ENCODE measurements around the gene RRP8. TPM values are rescaled to one million over a fixed set of nuclear protein-coding genes. Genes with fewer than 3 reads are reported as not detected.

Gene RRP8
- polyA plus RNA-seq: 10 to 100 TPM; 15.9 to 28.4 (median 21.2) TPM
- long read RNA-seq, donor 1, full-length matches to known transcripts: 10 of 23 reads
- long read RNA-seq, donor 1, partial matches to known transcripts: 13 of 23 reads
- long read RNA-seq, donor 1, other reads (novel, unspliced or antisense): 0 of 23 reads
- long read RNA-seq, donor 2, full-length matches to known transcripts: 3 of 3 reads
- long read RNA-seq, donor 2, partial matches to known transcripts: 0 of 3 reads
- long read RNA-seq, donor 2, other reads (novel, unspliced or antisense): 0 of 3 reads
- long read RNA-seq, donor 3, full-length matches to known transcripts: 2 of 138 reads
- long read RNA-seq, donor 3, partial matches to known transcripts: 121 of 138 reads
- long read RNA-seq, donor 3, other reads (novel, unspliced or antisense): 15 of 138 reads
- long read RNA-seq, donor 4: 0 reads
- long read RNA-seq, donor 5: 0 reads
- long read RNA-seq, donor 6, full-length matches to known transcripts: 4 of 4 reads
- long read RNA-seq, donor 6, partial matches to known transcripts: 0 of 4 reads
- long read RNA-seq, donor 6, other reads (novel, unspliced or antisense): 0 of 4 reads
- long read RNA-seq, donor 7: 0 reads
- long read RNA-seq, donor 8, full-length matches to known transcripts: 1 of 1 reads
- long read RNA-seq, donor 8, partial matches to known transcripts: 0 of 1 reads
- long read RNA-seq, donor 8, other reads (novel, unspliced or antisense): 0 of 1 reads
- long read RNA-seq, donor 9: 0 reads
- long read RNA-seq, donor 10, full-length matches to known transcripts: 6 of 6 reads
- long read RNA-seq, donor 10, partial matches to known transcripts: 0 of 6 reads
- long read RNA-seq, donor 10, other reads (novel, unspliced or antisense): 0 of 6 reads

GRCh38 chr11:6603287-6604080, at the start of gene RRP8, which contains the start of gene ILK:
Gene RRP8 (minus strand): TSS chr11:6603616. CDS start chr11:6603502, 114 bp downstream.
Gene ILK (plus strand): TSS chr11:6603774. CDS start chr11:6604272, 498 bp downstream.
- H3K27ac ChIP-seq (ENCODE audit: low read depth in 1 of 3, low read length in 2 of 3): peak within 1 kb of the TSS; percentile 79 to 92 (median 88)
- H3K9me3 ChIP-seq (ENCODE audit: control insufficient read depth in 2 of 2, insufficient read depth in 1 of 2, low read depth in 1 of 2, low read length in 1 of 2): no peaks in the 10 kb centered on the region
- peaks cover 12 to 35% (median 13%) of the 10 kb centered on the region in 3 donors for H3K36me3 ChIP-seq (ENCODE audit: control insufficient read depth in 3 of 3, insufficient read depth in 2 of 3, low read depth in 1 of 3, low read length in 3 of 3)
- H3K4me3 ChIP-seq (ENCODE audit: low read depth in 1 of 3, low read length in 3 of 3): peak within 1 kb of the TSS; percentile 71 to 80 (median 75)
- H3K27me3 ChIP-seq (ENCODE audit: control insufficient read depth in 3 of 3, insufficient read depth in 3 of 3, low read length in 3 of 3): no peaks in the 10 kb centered on the region
- FAIRE-seq: no peak
- DNase-seq: peak; percentile 94 to 97
- 0 to 1% (median 1%) methylated on average over 64 to 72 of the region's 72 CpGs for WGBS, 3 donors
- H3K4me1 ChIP-seq (ENCODE audit: control insufficient read depth in 3 of 3, insufficient read depth in 2 of 3, low read depth in 1 of 3, low read length in 2 of 3): peaks cover 13 to 66% (median 20%) of the 10 kb centered on the region in 3 donors

GRCh38 chr11:6653097-6653496, 49.7 kb upstream of the RRP8 start:
- Histone ChIP-seq H3K27me3 (ENCODE audit: control insufficient read depth in 3 of 3, insufficient read depth in 3 of 3, low read length in 3 of 3) (peaks cover 0 to 55% (median 0%) of the 10 kb centered on the region in 3 donors), H3K4me1 (ENCODE audit: control insufficient read depth in 3 of 3, insufficient read depth in 2 of 3, low read depth in 1 of 3, low read length in 2 of 3) (peaks cover 0 to 6% (median 3%) of the 10 kb centered on the region in 3 donors), H3K4me3 (ENCODE audit: low read depth in 1 of 3, low read length in 3 of 3) (no peak overlapping the region), H3K27ac (ENCODE audit: low read depth in 1 of 3, low read length in 2 of 3) (no peak overlapping the region), H3K9me3 (ENCODE audit: control insufficient read depth in 2 of 2, insufficient read depth in 1 of 2, low read depth in 1 of 2, low read length in 1 of 2) (no peaks in the 10 kb centered on the region), H3K36me3 (ENCODE audit: control insufficient read depth in 3 of 3, insufficient read depth in 2 of 3, low read depth in 1 of 3, low read length in 3 of 3) (peaks cover 0 to 3% (median 0%) of the 10 kb centered on the region in 3 donors)
- FAIRE-seq (no peak), DNase-seq (no peak)
- 89 to 96% (median 91%) methylated on average over 1 of the region's 1 CpG for WGBS, 3 donors

- DNase-seq (no peak), FAIRE-seq (no peak)
- Histone ChIP-seq H3K4me3 (ENCODE audit: low read depth in 1 of 3, low read length in 3 of 3) (no peak overlapping the region), H3K27ac (ENCODE audit: low read depth in 1 of 3, low read length in 2 of 3) (no peak overlapping the region), H3K27me3 (ENCODE audit: control insufficient read depth in 3 of 3, insufficient read depth in 3 of 3, low read length in 3 of 3) (peaks cover 0 to 53% (median 0%) of the 10 kb centered on the region in 3 donors), H3K9me3 (ENCODE audit: control insufficient read depth in 2 of 2, insufficient read depth in 1 of 2, low read depth in 1 of 2, low read length in 1 of 2) (no peaks in the 10 kb centered on the region), H3K4me1 (ENCODE audit: control insufficient read depth in 3 of 3, insufficient read depth in 2 of 3, low read depth in 1 of 3, low read length in 2 of 3) (peaks cover 0 to 13% (median 4%) of the 10 kb centered on the region in 3 donors), H3K36me3 (ENCODE audit: control insufficient read depth in 3 of 3, insufficient read depth in 2 of 3, low read depth in 1 of 3, low read length in 3 of 3) (peaks cover 0 to 3% (median 0%) of the 10 kb centered on the region in 3 donors)
- WGBS, 3 donors: 66 to 73% (median 70%) methylated on average over 3 of the region's 3 CpGs
Measured at GRCh38 chr11:6652182-6652581, 48.8 kb upstream of the RRP8 start.

- Histone ChIP-seq H3K27me3 (ENCODE audit: control insufficient read depth in 3 of 3, insufficient read depth in 3 of 3, low read length in 3 of 3) (peaks cover 0 to 41% (median 0%) of the 10 kb centered on the region in 3 donors), H3K9me3 (ENCODE audit: control insufficient read depth in 2 of 2, insufficient read depth in 1 of 2, low read depth in 1 of 2, low read length in 1 of 2) (no peaks in the 10 kb centered on the region), H3K27ac (ENCODE audit: low read depth in 1 of 3, low read length in 2 of 3) (no peak overlapping the region), H3K4me3 (ENCODE audit: low read depth in 1 of 3, low read length in 3 of 3) (no peak overlapping the region), H3K36me3 (ENCODE audit: control insufficient read depth in 3 of 3, insufficient read depth in 2 of 3, low read depth in 1 of 3, low read length in 3 of 3) (peaks cover 0 to 3% (median 0%) of the 10 kb centered on the region in 3 donors), H3K4me1 (ENCODE audit: control insufficient read depth in 3 of 3, insufficient read depth in 2 of 3, low read depth in 1 of 3, low read length in 2 of 3) (peaks cover 0 to 20% (median 6%) of the 10 kb centered on the region in 3 donors)
- no peak for FAIRE-seq
- DNase-seq: no peak
- WGBS, 3 donors: 35 to 60% (median 49%) methylated on average over 6 of the region's 6 CpGs
Measured at GRCh38 chr11:6650980-6651379, 47.6 kb upstream of the RRP8 start.

- Histone ChIP-seq H3K36me3 (ENCODE audit: control insufficient read depth in 3 of 3, insufficient read depth in 2 of 3, low read depth in 1 of 3, low read length in 3 of 3) (peaks cover 0 to 3% (median 0%) of the 10 kb centered on the region in 3 donors), H3K9me3 (ENCODE audit: control insufficient read depth in 2 of 2, insufficient read depth in 1 of 2, low read depth in 1 of 2, low read length in 1 of 2) (no peaks in the 10 kb centered on the region), H3K4me3 (ENCODE audit: low read depth in 1 of 3, low read length in 3 of 3) (no peak overlapping the region), H3K27me3 (ENCODE audit: control insufficient read depth in 3 of 3, insufficient read depth in 3 of 3, low read length in 3 of 3) (peaks cover 0 to 37% (median 0%) of the 10 kb centered on the region in 3 donors), H3K27ac (ENCODE audit: low read depth in 1 of 3, low read length in 2 of 3) (no peak overlapping the region), H3K4me1 (ENCODE audit: control insufficient read depth in 3 of 3, insufficient read depth in 2 of 3, low read depth in 1 of 3, low read length in 2 of 3) (peaks cover 0 to 20% (median 6%) of the 10 kb centered on the region in 3 donors)
- FAIRE-seq: no peak
- no peak for DNase-seq
Measured at GRCh38 chr11:6650104-6650503, 46.7 kb upstream of the RRP8 start.

- WGBS, 3 donors: 58 to 74% (median 63%) methylated on average over 1 of the region's 1 CpG
- Histone ChIP-seq H3K4me3 (ENCODE audit: low read depth in 1 of 3, low read length in 3 of 3) (no peak overlapping the region), H3K4me1 (ENCODE audit: control insufficient read depth in 3 of 3, insufficient read depth in 2 of 3, low read depth in 1 of 3, low read length in 2 of 3) (peaks cover 0 to 18% (median 6%) of the 10 kb centered on the region in 3 donors), H3K36me3 (ENCODE audit: control insufficient read depth in 3 of 3, insufficient read depth in 2 of 3, low read depth in 1 of 3, low read length in 3 of 3) (peaks cover 0 to 3% (median 0%) of the 10 kb centered on the region in 3 donors), H3K27me3 (ENCODE audit: control insufficient read depth in 3 of 3, insufficient read depth in 3 of 3, low read length in 3 of 3) (peaks cover 0 to 21% (median 0%) of the 10 kb centered on the region in 3 donors), H3K9me3 (ENCODE audit: control insufficient read depth in 2 of 2, insufficient read depth in 1 of 2, low read depth in 1 of 2, low read length in 1 of 2) (no peaks in the 10 kb centered on the region), H3K27ac (ENCODE audit: low read depth in 1 of 3, low read length in 2 of 3) (no peak overlapping the region)
- FAIRE-seq: no peak
- DNase-seq: no peak
Measured at GRCh38 chr11:6648501-6648900, 45.1 kb upstream of the RRP8 start.

- Histone ChIP-seq H3K36me3 (ENCODE audit: control insufficient read depth in 3 of 3, insufficient read depth in 2 of 3, low read depth in 1 of 3, low read length in 3 of 3) (peaks cover 0 to 3% (median 0%) of the 10 kb centered on the region in 3 donors), H3K4me3 (ENCODE audit: low read depth in 1 of 3, low read length in 3 of 3) (no peak overlapping the region), H3K9me3 (ENCODE audit: control insufficient read depth in 2 of 2, insufficient read depth in 1 of 2, low read depth in 1 of 2, low read length in 1 of 2) (no peaks in the 10 kb centered on the region), H3K27me3 (ENCODE audit: control insufficient read depth in 3 of 3, insufficient read depth in 3 of 3, low read length in 3 of 3) (peaks cover 0 to 16% (median 0%) of the 10 kb centered on the region in 3 donors), H3K27ac (ENCODE audit: low read depth in 1 of 3, low read length in 2 of 3) (peak overlapping the region in 2 of 3 donors; percentile 75 to 78), H3K4me1 (ENCODE audit: control insufficient read depth in 3 of 3, insufficient read depth in 2 of 3, low read depth in 1 of 3, low read length in 2 of 3) (peaks cover 0 to 18% (median 6%) of the 10 kb centered on the region in 3 donors)
- no peak for FAIRE-seq
- WGBS, 3 donors: 87 to 100% (median 91%) methylated on average over 2 of the region's 2 CpGs
- no peak for DNase-seq
Measured at GRCh38 chr11:6647836-6648235, 44.4 kb upstream of the RRP8 start.
